ENCODE results near the gene ADAM19.

Gene ADAM19

GRCh38 chr5:157597277-157597676, 21.7 kb upstream of the ADAM19 start:
- TF ChIP-seq, protein P1, sequence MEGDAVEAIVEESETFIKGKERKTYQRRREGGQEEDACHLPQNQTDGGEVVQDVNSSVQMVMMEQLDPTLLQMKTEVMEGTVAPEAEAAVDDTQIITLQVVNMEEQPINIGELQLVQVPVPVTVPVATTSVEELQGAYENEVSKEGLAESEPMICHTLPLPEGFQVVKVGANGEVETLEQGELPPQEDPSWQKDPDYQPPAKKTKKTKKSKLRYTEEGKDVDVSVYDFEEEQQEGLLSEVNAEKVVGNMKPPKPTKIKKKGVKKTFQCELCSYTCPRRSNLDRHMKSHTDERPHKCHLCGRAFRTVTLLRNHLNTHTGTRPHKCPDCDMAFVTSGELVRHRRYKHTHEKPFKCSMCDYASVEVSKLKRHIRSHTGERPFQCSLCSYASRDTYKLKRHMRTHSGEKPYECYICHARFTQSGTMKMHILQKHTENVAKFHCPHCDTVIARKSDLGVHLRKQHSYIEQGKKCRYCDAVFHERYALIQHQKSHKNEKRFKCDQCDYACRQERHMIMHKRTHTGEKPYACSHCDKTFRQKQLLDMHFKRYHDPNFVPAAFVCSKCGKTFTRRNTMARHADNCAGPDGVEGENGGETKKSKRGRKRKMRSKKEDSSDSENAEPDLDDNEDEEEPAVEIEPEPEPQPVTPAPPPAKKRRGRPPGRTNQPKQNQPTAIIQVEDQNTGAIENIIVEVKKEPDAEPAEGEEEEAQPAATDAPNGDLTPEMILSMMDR (IDR thresholded peaks at IDR 0.05; ENCODE audit: insufficient read depth, low read length, missing control alignments) = no peak
- DNase-seq (ENCODE audit: low read depth, low spot score) = no peak
- ChIA-PET CTCF (no interaction called here), POLR2A (interaction anchor here (0.6 to 0.7 kb wide), 2 partner anchors 9 to 152 kb away, joined by 3 read pairs; no protein-coding TSS in a partner anchor)
- H3K4me3 ChIP-seq (ENCODE audit: low read depth, low read length) = no peak overlapping the region

- DNase-seq (ENCODE audit: low read depth, low spot score) = no peak
- ChIA-PET POLR2A (interaction anchor here (0.6 kb wide), 1 partner anchor 8 kb away, joined by 3 read pairs; no protein-coding TSS in a partner anchor), CTCF (interaction anchor here (1.1 to 1.6 kb wide), 2 partner anchors 14 to 146 kb away, joined by 3 read pairs; no protein-coding TSS in a partner anchor)
- TF ChIP-seq, protein P1 (IDR thresholded peaks at IDR 0.05; ENCODE audit: insufficient read depth, low read length, missing control alignments) = no peak
- H3K4me3 ChIP-seq (ENCODE audit: low read depth, low read length) = no peak overlapping the region
These were observed 20.9 kb upstream of the ADAM19 start for GRCh38 chr5:157596487-157596886.

DNA sequence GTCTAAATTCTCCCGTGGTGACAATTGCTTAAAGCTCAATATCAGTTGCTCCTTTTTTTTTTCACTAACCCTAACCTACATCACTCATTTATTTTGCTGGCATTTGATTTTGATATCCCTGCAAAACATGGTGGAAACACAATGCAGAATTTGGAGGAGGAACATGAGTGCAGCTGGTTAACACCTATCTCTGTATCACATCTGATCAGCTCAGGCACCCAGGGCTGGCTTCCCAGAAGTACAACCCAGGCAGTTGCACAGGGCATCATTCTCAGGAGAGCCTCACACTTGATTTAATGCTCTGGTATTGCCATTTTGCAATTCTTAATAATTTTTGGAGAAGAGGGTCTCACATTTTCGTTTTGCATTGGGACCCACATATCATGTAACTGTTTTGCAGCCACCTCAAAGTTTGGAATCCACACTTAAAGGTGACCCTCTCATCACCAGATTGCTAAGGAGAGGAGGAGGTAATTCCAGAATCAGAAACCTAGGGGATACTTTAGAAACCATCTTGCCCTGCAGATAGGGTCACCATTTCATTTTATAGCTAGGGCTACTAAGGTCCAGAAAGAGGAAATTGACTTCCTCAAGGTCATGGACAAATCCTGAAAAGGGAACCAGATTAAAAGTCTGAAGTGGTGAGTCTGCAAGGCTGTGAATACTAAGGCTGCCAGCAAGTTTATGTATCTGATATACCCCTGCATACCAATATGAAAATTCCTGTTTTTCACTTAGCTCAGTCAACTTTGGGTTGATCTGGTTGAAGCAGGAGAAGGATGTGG, 19.3 kb upstream of the ADAM19 start:
- DNase-seq (ENCODE audit: low read depth, low spot score) = no peak
- POLR2A ChIA-PET = no interaction called here
- CTCF ChIA-PET = interaction anchor here (0.7 to 1.6 kb wide), 3 partner anchors 13 to 148 kb away, joined by 3 read pairs; no protein-coding TSS in a partner anchor
- H3K4me3 ChIP-seq (ENCODE audit: low read depth, low read length) = no peak overlapping the region
- TF ChIP-seq, protein P1 (IDR thresholded peaks at IDR 0.05; ENCODE audit: insufficient read depth, low read length, missing control alignments) = no peak

- no peak for DNase-seq (ENCODE audit: low read depth, low spot score)
- ChIA-PET CTCF (interaction anchor here (1.1 kb wide), 1 partner anchor 28 kb away, joined by 4 read pairs; no protein-coding TSS in a partner anchor), POLR2A (no interaction called here)
- H3K4me3 ChIP-seq (ENCODE audit: low read depth, low read length) = no peak overlapping the region
- TF ChIP-seq, protein P1 (IDR thresholded peaks at IDR 0.05; ENCODE audit: insufficient read depth, low read length, missing control alignments) = no peak
These were observed 18.7 kb upstream of the ADAM19 start for GRCh38 chr5:157594257-157594656.

GRCh38 chr5:157593052-157593757, 17.6 kb upstream of the ADAM19 start:
- ChIA-PET CTCF (interaction anchor here (1.0 to 1.1 kb wide), 3 partner anchors 19 to 150 kb away, joined by 3 to 4 read pairs (median 4); partner anchors contain the start of gene LSM11), POLR2A (no interaction called here)
- H3K4me3 ChIP-seq (ENCODE audit: low read depth, low read length) = no peak overlapping the region
- no peak for DNase-seq (ENCODE audit: low read depth, low spot score)
- TF ChIP-seq, protein P1 (IDR thresholded peaks at IDR 0.05; ENCODE audit: insufficient read depth, low read length, missing control alignments) = no peak

GRCh38 chr5:157592594-157592993, 17.0 kb upstream of the ADAM19 start:
- ChIA-PET CTCF (interaction anchor here (1.0 to 1.1 kb wide), 2 partner anchors 20 to 151 kb away, joined by 3 to 4 read pairs; partner anchors contain the start of gene LSM11), POLR2A (no interaction called here)
- no peak overlapping the region for H3K4me3 ChIP-seq (ENCODE audit: low read depth, low read length)
- TF ChIP-seq, protein P1 (IDR thresholded peaks at IDR 0.05; ENCODE audit: insufficient read depth, low read length, missing control alignments) = no peak
- DNase-seq (ENCODE audit: low read depth, low spot score) = no peak
